GM18951 (cell line): Measurements from ENCODE around the gene BABAM2.
"Not testable (repeated sequence)": the region's sequence is repeated elsewhere in the genome, so short reads cannot be mapped to it uniquely, and the experiment has no call there.

ENCODE experiments used
- POLR2A ChIP-seq: IDR thresholded peaks from 4 replicates; pipeline ENCODE4 v1.6.1; 2011; ENCODE audit warnings: mild to moderate bottlenecking; ENCODE audit not compliant: insufficient read length, insufficient read depth; ENCODE audit errors: extremely low read depth
- in situ Hi-C: fragments of 300-500 bp; cut with MboI; formaldehyde crosslinking; loops from one replicate; pipeline ENCODE4 v1.12.0; 2022; ENCODE audit warnings: low sequenced_read_pairs, mixed read lengths, inconsistent platforms; ENCODE audit not compliant: unreplicated experiment

The BABAM2 gene

DNA sequence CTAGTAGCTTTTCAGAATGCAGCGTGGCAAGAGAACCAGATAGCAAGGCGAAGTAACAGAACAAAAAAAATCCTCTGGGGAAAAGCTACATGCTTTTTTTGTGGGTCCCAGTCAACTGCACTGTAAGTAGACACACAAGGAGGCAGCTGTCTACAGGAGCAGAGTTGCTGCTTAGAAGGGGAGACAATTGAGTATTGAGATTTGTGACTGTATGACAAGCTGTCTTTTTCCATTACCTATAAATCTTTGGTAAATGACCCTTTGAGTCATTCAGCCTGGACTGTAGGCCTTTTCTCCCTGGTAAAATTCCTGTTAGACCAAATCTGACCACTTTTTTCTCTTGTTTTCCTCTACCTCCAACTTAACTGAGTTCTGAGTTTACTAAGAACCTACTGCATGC is 358.0 kb downstream of the BABAM2 start:
- in situ Hi-C loops, result no loop called here
- TF ChIP-seq POLR2A, result no peak

DNA sequence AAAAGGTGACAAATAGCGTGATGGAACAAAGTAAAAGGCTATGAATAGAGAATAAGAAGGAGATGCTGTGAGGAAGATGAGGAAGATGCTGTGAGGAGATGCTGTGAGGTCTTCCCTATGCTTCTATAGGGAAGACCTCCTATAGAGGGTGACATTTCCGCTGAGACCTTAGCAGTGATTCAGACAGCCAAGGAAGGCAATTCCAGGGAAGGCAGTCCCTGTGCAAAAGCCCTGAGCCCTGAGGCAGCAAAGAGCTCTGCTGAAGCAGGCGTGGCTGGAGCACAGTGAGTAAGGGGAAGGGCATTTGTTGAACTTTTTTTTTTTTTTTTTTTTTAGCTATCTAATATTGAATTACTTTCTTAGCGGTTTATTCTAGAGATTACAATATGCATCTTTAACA is 359.5 kb downstream of the BABAM2 start:
- no peak for TF ChIP-seq POLR2A

DNA sequence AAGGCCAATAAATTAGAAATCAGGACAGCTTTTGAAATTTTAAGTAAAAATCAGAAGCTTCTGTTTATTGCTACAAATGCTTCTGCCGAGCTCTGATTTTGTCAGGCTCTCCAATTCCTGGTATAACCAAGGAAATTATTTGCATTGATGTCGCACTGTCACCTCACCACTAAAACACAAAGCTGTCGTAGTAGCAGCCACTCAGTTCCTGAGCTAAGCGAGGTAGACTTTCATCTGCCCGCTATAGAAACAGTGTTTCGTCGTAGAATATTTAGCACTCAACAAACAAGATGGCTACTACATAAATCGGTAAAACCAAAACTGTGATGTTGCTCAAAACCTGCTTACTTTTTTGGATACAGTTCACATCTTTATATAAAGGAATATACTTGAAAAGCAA is 360.8 kb downstream of the BABAM2 start:
- no peak for TF ChIP-seq POLR2A
- in situ Hi-C loops, result no loop called here

More for the DNA sequence above, 359.5 kb downstream of the BABAM2 start:
- in situ Hi-C loops, result no loop called here

DNA sequence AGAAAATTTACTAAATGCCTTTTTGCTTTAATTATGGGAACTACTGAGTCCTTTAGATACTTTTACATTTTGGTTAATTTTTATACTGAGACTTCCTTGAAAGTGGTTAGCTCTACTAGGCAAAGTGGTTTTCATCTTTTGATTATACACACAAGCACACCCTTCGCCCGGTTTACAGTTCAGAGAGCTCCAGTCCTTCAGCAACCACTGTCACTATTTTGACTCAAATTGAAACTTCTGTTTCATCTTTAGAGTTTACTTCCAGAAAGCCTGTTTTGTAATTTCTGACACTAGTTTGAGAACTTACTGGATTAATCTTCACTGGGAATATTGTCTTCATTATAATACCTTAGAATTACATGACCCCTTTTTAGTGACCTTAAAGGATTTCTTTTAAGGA is 361.8 kb downstream of the BABAM2 start:
- no peak for TF ChIP-seq POLR2A
- in situ Hi-C loops, result no loop called here

DNA sequence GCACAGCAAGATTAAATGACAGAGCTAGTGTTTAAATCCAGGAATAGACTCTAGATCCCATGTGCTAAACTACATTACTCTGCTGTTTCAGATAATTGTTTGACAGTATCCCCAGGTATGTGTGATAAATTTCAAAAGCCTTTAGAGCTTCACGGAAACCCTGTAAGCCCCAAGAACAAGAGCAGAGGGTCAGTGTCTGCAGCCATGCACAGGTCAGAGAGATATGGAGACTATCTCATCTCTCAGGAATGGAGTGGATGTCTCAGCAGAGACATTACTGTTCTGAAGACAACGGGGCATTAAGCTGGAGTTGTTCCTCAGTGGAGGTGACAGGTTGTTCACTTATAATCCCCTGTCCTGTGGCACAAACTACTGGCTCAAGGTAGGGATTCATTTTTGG is 363.0 kb downstream of the BABAM2 start:
- in situ Hi-C loops, result no loop called here
- no peak for TF ChIP-seq POLR2A

DNA sequence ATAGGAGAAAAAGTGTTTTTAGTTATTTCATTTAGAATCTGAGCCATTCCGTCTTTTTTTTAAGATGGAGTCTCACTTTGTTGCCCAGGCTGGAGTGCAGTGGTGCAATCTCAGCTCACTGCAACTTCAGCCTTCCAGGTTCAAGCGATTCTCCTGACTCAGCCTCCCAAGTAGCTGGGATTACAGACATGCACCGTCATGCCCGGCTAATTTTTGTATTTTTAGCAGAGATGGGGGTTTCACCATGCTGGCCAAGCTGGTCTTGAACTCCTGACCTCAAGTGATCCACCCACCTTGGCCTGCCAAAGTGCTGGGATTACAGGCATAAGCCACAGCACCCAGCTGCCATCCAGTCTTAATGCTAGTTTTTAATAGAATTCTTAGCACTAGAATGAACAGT is 364.7 kb downstream of the BABAM2 start:
- in situ Hi-C loops, result not testable (repeated sequence)

DNA sequence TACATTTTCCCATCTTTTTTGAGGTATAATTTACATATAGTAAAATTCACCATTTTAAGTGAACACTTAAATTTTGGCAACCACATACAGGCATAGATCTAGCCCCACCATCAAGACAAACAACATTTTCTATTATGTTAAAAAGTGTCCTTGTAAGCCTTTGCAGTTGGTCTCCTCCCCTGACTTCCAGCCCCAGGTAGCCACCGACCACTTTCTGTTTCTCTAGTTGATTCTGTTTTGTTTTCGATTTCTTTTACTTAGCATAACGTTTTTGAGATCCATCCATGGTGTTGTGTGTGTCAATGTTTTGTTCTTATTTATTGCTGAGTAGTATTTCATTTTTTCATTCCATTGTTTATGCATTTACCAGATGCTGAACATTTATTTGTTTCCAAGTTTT is 366.7 kb downstream of the BABAM2 start:
- no peak for TF ChIP-seq POLR2A
- in situ Hi-C loops, result no loop called here

DNA sequence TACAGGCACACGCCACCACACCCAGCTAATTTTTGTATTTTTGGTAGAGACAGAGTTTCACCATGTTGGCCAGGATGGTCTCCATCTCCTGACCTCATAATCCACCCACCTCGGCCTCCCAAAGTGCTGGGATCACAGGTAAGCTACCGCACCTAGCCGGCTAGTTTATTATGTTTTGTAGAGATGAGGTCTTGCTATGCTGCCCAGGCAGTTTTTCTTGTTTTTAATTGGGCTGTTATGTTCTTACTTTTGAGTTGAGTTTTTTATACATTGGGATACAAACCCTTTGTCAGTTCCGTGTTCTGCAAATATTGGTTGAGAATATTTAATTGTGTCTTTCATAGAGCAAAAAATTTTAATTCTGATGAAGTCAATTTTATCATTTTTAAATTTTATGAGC is 368.7 kb downstream of the BABAM2 start:
- in situ Hi-C loops, result not testable (repeated sequence)

DNA sequence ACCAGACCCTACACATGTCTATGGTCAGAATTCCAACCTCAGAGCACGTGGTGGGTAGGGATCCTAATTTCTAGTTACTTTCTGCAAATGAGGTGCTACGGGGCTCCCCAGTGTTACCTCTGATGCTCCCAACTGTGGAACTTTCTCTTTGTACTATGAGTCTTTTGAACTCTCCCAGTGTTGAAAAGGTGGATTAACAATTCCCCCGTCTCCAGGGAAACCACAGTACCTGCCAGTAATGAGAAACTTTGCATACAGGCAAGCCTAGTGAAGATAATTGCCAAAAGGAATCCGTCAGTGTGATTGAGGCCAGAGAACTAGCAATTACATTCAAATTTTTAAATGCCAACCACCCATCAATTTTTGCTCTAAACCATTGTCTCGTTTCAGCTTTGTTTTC is 373.2 kb downstream of the BABAM2 start:
- TF ChIP-seq POLR2A, result no peak
- in situ Hi-C loops, result no loop called here

DNA sequence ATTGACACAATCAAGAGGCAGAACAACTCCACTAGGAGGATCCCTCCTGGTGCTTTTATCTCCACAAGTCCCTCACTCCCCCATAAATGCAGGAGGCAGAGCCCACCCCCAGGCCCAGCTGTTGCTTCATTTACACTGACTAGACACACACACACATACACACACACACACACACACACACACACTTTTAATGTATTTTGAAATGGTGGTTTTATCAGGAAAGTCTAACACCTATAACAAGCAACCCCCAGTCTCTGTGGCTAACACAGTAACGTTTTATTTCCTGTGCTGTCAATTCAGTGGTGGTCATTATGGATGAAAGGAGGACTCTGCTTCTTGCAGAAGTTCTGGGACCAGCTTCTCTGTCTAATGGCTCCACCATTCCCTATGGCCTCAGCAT is 376.8 kb downstream of the BABAM2 start:
- in situ Hi-C loops, result no loop called here
- no peak for TF ChIP-seq POLR2A

DNA sequence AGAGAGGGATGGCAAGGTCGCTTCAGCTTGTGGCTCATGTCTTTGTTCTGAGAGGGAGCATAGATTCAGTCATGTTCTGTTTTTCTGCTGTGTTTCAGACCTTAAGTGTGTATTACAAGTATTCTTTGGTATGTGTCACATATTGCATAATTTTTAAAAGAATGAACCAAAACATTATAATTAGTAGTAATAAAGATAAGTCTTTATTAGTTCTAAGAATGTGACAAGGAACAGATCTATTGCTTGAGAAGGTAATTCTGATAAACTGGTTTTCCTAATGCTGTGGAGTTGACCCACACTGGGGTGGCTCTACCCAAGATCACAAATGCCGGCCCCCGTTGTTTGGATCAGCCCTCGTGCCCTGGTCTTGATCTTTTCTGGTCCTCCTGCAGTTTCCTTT is 377.9 kb downstream of the BABAM2 start:
- in situ Hi-C loops, result no loop called here

DNA sequence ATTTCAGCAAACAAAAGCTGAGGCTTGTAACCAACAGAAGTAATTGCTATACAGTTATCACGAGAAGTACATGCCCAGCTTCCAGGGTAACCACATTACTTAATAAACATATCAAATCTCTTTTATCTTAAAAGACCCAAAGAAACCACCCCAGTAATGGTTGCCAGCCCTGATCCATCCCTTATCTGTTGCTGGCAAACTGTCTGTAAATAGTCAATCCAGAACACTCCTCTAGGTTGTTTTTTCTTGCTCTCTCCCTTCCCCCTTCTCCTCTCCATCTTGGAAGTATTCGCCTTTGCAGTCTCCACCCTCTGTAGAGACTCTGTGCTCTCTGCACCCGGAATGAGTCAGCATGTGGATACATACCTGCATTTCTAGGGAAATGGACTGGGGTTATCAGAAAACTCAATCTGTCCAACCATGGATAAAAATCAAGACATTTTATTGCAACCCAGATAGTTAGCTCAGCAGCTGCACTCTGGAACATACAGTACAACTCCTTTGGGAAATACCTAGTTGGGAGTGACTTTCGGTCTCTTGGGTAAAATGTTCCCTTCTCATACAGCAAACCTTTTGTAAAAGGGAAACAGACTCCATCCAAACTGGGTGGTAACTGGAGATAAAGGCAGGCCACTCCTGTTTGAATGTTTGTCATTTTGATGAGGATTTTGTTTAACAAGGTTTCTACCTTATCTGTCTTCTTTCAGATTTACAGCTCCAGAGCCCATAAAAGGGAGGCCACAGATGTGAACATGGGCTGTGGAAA is 378.7 kb downstream of the BABAM2 start:
- no peak for TF ChIP-seq POLR2A
- in situ Hi-C loops, result no loop called here

More for the DNA sequence above, 377.9 kb downstream of the BABAM2 start:
- no peak for TF ChIP-seq POLR2A

DNA sequence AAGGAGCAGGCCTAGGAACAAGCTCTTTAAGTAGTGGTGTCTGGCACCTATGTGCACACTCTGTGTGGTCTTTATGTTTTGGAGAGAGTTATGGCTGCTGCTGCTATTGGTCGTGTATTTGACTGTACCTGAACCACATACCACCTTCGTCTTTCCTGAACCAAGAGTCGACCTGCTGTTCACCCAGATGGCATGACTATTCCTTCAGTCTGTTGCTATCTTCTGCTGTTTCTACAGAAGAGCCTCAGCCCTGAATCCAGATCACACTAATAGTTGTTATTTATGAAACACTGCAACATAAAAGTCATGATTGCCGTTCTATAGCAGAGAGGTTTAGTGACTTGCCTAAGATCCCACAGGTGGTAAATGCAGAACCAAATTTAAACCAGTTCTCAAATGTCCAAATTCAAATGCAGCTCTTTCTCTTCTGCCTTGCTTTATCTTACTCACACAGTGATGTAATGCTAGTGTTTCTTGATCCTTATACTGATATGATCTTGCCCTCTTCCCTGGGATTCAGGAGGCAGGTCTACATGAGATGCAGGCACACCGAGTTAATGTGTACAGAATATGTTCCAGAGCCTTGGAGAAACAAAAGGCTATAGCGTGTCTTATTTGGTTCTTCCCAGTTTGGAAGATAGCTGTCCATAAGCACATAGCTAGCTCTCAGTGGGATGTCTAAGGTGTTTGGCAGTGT is 380.1 kb downstream of the BABAM2 start:
- in situ Hi-C loops, result no loop called here
- no peak for TF ChIP-seq POLR2A

DNA sequence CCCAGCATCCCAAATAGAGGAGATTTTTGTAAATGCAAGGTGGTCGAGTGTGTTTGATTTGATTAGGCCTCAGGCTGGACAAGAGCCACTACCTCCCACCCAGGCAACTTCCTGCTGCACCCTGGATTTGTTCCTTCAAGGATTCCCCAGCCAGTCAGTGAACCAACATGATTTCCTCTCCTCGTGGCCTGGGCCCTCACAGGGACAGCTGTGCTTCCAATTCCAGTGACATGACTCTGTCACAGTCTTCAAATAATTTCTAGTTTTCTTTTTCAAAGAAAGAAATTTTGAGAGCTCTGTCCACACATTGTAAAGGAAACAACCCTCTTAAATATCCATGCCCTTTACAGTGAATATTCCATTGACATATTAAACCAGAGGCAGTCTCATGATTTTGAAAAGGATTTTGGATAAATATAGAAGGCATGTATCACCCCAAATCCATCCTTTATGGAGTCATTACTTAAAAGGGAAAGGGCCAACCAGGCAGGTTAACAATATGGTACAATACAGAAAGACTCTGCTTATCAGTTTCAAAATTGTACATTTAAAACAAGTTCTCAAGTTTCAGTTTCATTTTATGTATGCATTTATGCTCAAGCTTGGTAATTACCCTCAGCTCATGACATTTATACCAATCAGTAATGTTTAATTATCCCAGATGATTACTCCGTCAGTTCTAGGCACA is 380.8 kb downstream of the BABAM2 start:
- TF ChIP-seq POLR2A, result no peak
- in situ Hi-C loops, result no loop called here
